GM21717 (cell line): Measurements from ENCODE around the gene SESTD1.

Experiments
- ATAC-seq: cut with Tn5 transposase; IDR thresholded peaks from one replicate; pipeline ENCODE4 v1.9.1; 2021; ENCODE audit warnings: mild to moderate bottlenecking, moderate library complexity; ENCODE audit not compliant: unreplicated experiment

SESTD1 gene, protein sequence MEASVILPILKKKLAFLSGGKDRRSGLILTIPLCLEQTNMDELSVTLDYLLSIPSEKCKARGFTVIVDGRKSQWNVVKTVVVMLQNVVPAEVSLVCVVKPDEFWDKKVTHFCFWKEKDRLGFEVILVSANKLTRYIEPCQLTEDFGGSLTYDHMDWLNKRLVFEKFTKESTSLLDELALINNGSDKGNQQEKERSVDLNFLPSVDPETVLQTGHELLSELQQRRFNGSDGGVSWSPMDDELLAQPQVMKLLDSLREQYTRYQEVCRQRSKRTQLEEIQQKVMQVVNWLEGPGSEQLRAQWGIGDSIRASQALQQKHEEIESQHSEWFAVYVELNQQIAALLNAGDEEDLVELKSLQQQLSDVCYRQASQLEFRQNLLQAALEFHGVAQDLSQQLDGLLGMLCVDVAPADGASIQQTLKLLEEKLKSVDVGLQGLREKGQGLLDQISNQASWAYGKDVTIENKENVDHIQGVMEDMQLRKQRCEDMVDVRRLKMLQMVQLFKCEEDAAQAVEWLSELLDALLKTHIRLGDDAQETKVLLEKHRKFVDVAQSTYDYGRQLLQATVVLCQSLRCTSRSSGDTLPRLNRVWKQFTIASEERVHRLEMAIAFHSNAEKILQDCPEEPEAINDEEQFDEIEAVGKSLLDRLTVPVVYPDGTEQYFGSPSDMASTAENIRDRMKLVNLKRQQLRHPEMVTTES

GRCh38 chr2:179264368-179265081 is at the start of gene SESTD1:
Gene SESTD1, minus strand, starts transcription at chr2:179264832. Its CDS starts 72,991 bp downstream, at chr2:179191841.
- peak; percentile 58 for ATAC-seq

DNA sequence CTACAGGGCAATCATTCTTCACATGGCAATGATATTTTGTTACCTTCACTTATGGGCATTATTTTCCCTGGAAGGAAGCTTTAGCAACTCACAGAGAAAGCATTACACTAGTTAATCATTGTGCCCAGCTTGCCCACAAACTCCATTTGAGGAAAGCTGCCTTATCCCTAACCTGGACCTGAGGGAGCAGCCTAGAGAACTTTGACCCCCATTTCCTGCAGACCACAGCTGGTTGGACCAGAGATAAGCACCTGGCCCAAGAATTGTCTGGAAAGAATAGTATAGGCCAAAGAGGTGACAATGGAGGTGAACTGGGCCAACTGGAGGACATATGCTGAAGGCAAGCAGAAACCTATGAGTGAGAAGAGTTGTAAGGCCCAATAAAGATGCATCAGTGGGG is 48.4 kb upstream of the SESTD1 start:
- no peak for ATAC-seq

- no peak for ATAC-seq
These were observed 46.5 kb upstream of the SESTD1 start for GRCh38 chr2:179311101-179311500.

DNA sequence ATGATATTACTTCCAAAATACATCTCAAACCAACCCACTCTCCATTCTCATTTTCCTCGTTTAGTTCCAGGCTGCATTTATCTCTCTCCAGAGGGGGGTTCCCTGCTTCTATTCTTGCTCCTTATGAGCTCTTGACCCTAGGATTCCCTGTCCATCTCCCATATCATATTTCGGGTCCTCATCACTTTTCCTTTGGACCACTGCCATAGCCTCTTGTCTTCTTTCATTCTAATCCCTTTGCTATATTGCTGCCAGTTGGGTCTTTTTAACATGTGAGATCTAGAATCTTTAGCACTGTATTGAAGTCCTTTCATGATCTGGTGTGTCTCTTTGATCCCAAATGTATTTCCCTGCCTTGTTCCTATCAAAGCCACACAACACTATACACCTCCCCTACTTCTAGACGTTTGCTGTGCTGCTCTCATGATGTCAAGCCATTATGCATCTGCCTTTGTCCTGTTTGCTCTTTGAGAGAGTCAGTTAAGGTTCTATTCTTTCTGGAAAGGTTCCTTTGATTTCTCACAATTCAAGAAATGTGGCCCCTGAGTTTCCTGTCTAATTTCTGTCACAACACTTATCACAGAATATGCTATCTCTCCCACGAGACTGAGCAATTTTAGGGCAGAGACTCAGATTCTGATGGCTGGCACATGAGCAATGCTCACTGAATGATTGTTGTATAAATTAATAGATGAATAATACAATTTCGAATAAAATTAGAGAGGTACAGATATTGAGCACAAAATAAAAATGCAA is 43.2 kb upstream of the SESTD1 start:
- ATAC-seq = no peak

GRCh38 chr2:179305125-179305524 is 40.5 kb upstream of the SESTD1 start:
- ATAC-seq = no peak

DNA sequence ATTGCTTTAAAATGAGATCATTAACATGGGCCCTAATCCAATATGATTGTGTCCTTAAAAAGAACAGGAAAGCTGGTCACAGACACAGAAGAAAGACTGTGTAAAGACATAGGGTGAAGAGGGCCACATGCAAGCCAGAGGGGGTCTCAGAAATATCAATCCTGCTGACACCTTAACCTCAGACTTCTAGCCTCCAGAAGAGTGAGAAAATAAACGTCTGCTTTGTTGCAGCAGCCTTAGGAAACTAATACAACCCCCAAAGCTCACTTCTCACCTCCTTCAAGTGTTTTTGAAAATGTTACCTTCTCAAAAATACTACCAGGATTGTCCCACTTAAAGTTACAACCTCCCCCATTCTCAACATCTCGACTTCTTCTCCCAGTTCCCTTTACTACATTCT is 39.8 kb upstream of the SESTD1 start:
- no peak for ATAC-seq

DNA sequence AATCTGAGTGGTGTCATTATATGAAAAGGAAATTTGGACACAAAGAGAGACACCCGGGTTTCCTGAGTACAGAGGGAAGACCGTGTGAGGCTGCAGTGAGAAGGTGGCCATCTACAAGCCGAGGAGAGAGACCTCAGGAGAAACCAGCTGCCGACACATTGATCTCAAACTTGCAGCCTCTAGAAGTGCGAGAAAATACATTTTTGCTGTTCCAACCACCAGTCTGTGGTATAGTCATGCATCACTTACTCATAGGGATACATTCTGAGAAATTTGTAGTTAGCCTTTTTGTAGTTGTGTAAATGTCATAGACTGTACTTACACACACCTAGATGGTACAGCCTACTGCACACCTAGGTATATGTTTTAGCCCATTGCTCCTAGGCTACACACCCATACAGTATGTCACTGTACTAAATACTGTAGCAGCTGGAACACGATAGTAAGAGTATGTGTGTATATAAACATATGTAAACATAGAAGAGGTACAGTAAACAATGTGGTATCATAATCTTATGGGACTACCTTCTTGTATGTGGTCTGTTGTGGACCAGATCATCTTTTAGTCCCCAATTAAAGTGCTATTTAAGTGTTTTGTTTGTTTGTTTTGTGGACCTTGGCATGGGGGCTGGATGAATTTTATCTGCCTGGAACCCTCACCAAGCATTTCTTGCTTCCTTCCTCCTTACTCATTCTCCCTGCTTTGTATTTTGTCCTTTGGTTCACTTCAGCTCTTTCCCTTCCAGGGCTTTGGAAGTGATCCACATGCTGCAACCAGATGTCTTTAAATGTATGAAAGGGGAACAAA is 38.3 kb upstream of the SESTD1 start:
- ATAC-seq = no peak

DNA sequence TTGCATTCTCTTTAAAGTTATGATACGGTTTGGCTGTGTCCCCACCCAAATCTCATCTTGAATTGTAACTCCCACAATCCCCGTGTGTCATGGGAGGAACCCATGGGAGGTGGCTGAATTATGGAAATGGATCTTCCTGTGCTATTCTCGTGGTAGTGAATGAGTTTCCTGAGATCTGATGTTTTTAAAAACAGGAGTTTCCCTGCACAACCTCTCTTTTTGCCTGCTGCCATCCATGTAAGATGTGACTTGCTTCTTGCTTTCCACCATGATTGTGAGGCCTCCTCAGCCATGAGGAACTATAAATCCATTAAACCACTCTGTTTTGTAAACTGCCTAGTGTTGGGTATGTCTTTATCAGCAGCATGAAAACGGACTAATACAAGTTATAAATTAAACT is 37.5 kb upstream of the SESTD1 start:
- ATAC-seq = no peak

GRCh38 chr2:179298666-179299065 is 34.0 kb upstream of the SESTD1 start:
- no peak for ATAC-seq

DNA sequence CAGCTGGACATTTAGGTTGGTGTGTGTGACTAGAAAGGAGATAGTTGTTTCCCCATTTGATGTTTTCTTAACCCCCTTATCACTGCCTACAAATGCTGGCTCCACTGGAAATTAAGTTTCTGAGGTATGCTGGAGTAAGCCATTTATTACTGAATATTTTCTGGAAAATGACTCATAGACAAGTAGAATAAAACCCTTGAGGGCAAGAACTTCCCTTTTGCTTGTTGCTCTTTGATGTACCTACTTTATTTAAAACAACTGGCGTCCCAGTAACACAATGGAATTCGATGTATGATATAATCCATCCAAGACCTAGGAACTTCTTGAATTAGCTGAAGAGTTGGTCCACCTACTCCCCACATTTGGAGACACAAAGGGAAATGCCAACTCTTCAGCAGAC is 33.3 kb upstream of the SESTD1 start:
- ATAC-seq = no peak

- ATAC-seq = no peak
These were observed 25.7 kb upstream of the SESTD1 start for GRCh38 chr2:179290329-179290728.

GRCh38 chr2:179285060-179285459 is 20.4 kb upstream of the SESTD1 start:
- no peak for ATAC-seq

GRCh38 chr2:179277429-179278196 is 13.0 kb upstream of the SESTD1 start:
- no peak for ATAC-seq

- no peak for ATAC-seq
These were observed 10.8 kb upstream of the SESTD1 start for GRCh38 chr2:179275253-179276012.

DNA sequence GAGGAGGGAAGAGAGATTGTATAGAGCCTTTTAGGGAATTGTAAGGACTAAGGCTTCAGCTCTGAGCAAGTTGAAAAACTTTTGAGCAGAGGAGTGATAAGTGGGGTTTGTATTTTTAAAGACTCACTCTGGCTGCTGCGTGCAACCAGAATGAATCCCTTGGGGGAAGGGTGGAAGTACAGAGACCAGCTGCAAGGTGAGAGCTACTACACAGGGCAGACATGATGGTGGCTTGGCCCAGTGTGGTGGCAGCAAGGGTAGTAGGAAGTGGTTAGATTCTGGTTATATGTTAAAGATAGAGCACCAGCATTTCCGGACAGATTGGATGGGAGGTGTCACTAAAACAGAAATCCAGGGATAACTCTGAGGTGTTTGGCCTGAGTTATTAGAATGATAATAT is 10.1 kb upstream of the SESTD1 start:
- ATAC-seq = peak; percentile 85

- ATAC-seq = no peak
These were observed 8.9 kb upstream of the SESTD1 start for GRCh38 chr2:179273461-179273962.

DNA sequence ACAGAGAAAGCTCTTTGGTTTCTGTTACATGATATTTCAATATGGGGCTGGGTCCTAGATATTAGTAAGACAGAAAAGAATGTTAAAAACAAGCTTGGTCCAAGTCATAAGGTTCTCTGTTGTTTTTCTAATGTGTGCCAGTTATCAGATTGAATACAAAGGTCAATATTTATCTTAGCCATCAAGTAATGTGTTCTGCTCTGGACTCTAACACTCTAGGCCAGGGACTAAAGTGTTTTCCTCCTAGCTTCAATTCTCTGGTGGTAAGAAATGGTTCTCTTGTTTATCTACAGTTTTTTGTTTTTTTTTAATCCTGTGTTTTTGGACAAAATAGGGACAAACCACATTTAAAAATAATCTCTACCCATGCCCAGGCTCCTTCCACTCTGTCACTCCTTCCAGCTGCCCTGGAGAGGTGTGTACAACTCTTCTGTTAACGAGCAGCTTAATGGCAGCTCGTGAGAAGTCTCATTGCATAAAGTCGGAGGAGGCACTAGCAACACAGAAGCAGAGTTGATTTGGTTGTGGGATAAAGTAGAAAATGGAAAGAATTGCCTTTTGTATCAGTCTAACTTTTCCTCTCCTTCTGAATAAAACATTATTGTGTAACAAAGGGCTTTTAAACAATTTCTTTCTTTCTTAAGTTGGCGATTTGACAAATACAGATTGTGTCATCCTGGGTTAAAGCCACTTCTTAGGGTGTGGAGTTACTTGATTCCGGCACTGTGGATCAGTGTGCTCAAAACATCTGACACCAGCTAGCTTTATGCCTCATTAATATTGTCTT is 8.0 kb upstream of the SESTD1 start:
- ATAC-seq = no peak

DNA sequence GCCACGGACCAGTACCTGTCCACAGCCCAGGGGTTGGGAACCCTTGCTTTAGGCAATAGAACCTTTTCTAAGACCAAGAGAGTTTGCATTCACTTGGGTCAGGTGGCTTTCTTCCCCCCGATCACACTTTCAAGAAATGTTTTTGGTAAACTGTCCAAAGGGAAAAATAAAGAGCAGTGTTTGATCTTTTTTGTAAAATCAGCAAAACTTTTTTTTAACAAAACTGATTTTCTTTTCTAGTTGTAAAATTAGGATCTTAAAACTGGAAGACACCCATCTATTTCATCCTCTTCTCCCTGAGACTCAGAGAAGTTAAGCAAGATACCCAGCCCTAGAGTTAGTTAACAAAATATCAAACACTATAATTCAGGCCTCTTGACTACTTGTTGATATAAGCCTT is 6.1 kb upstream of the SESTD1 start:
- ATAC-seq = no peak
